ENCODE results near the gene CENATAC. TPM values are rescaled to one million over a fixed set of nuclear protein-coding genes. Genes with fewer than 3 reads are reported as not detected.
A peak's percentile ranks its signal among the peaks of the same experiment; 100 is the strongest.
"Not testable (repeated sequence)": the region's sequence is repeated elsewhere in the genome, so short reads cannot be mapped to it uniquely, and the experiment has no call there.

The CENATAC gene
- total RNA-seq, 1 donor from 2014 or later: 31.6 TPM

DNA sequence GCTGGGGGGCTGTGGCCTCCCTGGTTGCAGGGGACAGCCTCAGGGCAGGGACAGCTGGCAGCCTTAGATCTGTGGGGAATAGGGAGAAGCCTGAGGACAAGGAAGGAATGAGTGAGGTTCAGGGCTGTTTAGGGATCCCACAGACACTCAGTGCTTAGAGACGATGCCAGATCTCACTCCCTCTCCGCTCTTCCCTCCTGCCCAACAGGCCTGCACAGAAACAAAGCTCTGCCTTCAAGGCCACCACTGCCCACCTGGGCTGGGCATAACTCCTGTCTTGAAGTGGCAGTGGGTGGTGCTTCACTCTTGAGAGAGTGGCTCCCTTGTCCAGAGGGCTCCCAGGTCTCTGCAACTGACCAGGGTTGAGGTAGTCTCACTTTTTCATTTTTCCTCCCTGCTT, 13.1 kb upstream of the CENATAC start:
- no peak for DNase-seq (ENCODE audit: extremely low spot score, unreplicated experiment)
- no peaks in the 10 kb centered on the region for H3K36me3 Mint-ChIP-seq (ENCODE audit: unreplicated experiment)
- peaks cover 2% of the 10 kb centered on the region for H3K4me1 Mint-ChIP-seq (ENCODE audit: unreplicated experiment)
- peaks cover under 1% of the 10 kb centered on the region for H3K27me3 Mint-ChIP-seq (ENCODE audit: unreplicated experiment)
- no peaks in the 10 kb centered on the region for H3K9me3 Mint-ChIP-seq (ENCODE audit: unreplicated experiment)
- TF ChIP-seq, protein P1, sequence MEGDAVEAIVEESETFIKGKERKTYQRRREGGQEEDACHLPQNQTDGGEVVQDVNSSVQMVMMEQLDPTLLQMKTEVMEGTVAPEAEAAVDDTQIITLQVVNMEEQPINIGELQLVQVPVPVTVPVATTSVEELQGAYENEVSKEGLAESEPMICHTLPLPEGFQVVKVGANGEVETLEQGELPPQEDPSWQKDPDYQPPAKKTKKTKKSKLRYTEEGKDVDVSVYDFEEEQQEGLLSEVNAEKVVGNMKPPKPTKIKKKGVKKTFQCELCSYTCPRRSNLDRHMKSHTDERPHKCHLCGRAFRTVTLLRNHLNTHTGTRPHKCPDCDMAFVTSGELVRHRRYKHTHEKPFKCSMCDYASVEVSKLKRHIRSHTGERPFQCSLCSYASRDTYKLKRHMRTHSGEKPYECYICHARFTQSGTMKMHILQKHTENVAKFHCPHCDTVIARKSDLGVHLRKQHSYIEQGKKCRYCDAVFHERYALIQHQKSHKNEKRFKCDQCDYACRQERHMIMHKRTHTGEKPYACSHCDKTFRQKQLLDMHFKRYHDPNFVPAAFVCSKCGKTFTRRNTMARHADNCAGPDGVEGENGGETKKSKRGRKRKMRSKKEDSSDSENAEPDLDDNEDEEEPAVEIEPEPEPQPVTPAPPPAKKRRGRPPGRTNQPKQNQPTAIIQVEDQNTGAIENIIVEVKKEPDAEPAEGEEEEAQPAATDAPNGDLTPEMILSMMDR (IDR thresholded peaks at IDR 0.05): no peak
- H3K27ac Mint-ChIP-seq (ENCODE audit: unreplicated experiment): no peak overlapping the region
- no peak overlapping the region for H3K4me3 Mint-ChIP-seq (ENCODE audit: unreplicated experiment)

DNA sequence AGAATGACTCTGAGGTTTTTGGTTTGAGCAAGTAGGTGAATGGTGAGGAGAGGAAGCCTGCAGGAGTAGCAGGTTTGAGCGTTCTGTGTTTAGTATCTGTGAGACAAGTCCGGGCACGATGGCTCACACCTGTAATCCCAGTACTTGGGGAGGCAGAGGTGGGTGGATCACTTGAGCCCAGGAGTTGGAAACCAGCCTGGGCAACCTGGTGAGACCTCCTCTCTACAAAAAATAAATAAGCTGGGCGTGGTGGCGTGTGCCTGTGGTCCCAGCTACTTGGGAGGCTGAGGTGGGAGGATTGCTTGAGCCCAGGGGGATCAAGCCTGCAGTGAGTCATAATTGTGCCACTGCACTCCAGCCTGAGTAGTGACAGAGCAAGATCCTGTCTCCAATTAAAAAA, 9.7 kb upstream of the CENATAC start:
- no peak for DNase-seq (ENCODE audit: extremely low spot score, unreplicated experiment)
- Mint-ChIP-seq H3K4me3 (ENCODE audit: unreplicated experiment) (no peak overlapping the region), H3K27me3 (ENCODE audit: unreplicated experiment) (no peaks in the 10 kb centered on the region), H3K9me3 (ENCODE audit: unreplicated experiment) (no peaks in the 10 kb centered on the region), H3K4me1 (ENCODE audit: unreplicated experiment) (peaks cover 2% of the 10 kb centered on the region), H3K27ac (ENCODE audit: unreplicated experiment) (no peak overlapping the region), H3K36me3 (ENCODE audit: unreplicated experiment) (no peaks in the 10 kb centered on the region)
- TF ChIP-seq, protein P1 (IDR thresholded peaks at IDR 0.05): no peak

DNA sequence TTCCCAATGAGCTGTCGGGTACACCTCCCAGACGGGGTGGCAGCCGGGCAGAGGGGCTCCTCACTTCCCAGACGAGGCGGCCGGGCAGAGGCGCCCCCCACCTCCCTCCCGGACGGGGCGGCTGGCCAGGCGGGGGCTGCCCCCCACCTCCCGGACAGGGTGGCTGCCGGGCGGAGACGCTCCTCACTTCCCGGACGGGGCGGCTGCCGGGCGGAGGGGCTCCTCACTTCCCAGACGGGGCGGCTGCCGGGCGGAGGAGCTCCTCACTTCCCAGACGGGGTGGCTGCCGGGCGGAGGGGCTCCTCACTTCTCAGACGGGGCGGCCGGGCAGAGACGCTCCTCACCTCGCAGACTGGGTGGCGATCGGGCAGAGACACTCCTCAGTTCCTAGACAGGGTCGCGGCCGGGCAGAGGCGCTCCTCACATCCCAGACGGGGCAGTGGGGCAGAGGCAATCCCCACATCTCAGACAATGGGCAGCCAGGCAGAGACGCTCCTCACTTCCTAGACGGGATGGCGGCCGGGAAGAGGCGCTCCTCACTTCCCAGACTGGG, 6.4 kb upstream of the CENATAC start:
- H3K36me3 Mint-ChIP-seq (ENCODE audit: unreplicated experiment); H3K27ac Mint-ChIP-seq (ENCODE audit: unreplicated experiment); H3K4me3 Mint-ChIP-seq (ENCODE audit: unreplicated experiment); H3K4me1 Mint-ChIP-seq (ENCODE audit: unreplicated experiment); H3K9me3 Mint-ChIP-seq (ENCODE audit: unreplicated experiment); H3K27me3 Mint-ChIP-seq (ENCODE audit: unreplicated experiment); DNase-seq (ENCODE audit: extremely low spot score, unreplicated experiment): not testable (repeated sequence)

DNA sequence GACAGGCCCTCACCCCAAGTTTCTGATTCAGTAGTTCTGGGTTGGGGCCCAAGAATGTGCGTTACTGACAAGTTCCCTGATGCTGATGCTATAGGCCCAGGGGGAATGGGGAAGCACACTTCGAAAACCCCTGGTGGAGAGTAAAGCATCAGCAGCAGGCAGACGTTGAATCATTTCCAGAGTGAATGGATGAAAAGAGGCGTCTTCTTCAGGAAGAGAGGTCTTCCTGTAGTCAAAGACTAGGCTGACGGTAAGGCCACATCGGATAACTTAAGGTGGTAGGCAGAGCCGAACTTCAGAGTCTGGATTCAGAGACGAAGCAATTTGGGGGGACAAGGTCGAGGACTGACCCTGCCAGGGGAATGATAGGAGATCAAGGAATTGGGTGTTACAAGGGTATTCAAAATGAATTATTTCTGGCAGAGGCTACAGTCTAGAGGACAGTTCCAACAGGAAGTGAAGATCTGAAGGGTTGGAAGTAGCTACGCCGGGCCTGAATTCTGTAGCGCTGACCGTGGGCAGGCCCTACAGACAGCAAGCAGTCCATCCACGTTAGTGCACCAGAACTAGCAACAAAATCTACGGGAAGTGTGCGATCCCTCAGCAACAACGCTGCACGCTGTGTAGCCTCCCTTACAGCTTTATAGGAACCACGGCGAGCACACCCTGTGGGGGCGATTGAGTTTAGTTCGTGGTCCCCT, 862 bp upstream of the CENATAC start:
- Mint-ChIP-seq H3K36me3 (ENCODE audit: unreplicated experiment) (peaks cover 10% of the 10 kb centered on the region), H3K4me1 (ENCODE audit: unreplicated experiment) (peaks cover 28% of the 10 kb centered on the region), H3K27ac (ENCODE audit: unreplicated experiment) (peak overlapping the region; percentile 92), H3K4me3 (ENCODE audit: unreplicated experiment) (peak overlapping the region; percentile 95), H3K27me3 (ENCODE audit: unreplicated experiment) (no peaks in the 10 kb centered on the region), H3K9me3 (ENCODE audit: unreplicated experiment) (no peaks in the 10 kb centered on the region)
- TF ChIP-seq, protein P1 (IDR thresholded peaks at IDR 0.05): peak; percentile 15
- DNase-seq (ENCODE audit: extremely low spot score, unreplicated experiment): no peak

DNA sequence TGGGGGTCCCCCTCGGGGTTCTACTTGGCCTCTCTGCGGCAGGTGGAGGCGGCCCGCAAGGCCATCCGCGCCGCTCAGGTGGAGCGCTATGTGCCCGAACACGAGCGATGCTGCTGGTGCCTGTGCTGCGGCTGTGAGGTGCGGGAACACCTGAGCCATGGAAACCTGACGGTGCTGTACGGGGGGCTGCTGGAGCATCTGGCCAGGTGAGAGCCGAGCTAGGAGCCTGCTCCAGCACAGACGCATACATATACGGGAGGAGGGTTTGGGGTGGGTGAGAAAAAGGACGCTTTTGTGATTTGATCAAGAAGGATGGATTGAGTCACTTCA, 415 bp downstream of the CENATAC start:
- Mint-ChIP-seq H3K9me3 (ENCODE audit: unreplicated experiment) (no peaks in the 10 kb centered on the region), H3K27me3 (ENCODE audit: unreplicated experiment) (no peaks in the 10 kb centered on the region)
- TF ChIP-seq, protein P1 (IDR thresholded peaks at IDR 0.05): no peak

More for the DNA sequence above, 415 bp downstream of the CENATAC start:
- H3K36me3 Mint-ChIP-seq (ENCODE audit: unreplicated experiment): peaks cover 17% of the 10 kb centered on the region
- DNase-seq (ENCODE audit: extremely low spot score, unreplicated experiment): no peak
- H3K27ac Mint-ChIP-seq (ENCODE audit: unreplicated experiment): peak overlapping the region; percentile 92
- H3K4me1 Mint-ChIP-seq (ENCODE audit: unreplicated experiment): peaks cover 28% of the 10 kb centered on the region
- H3K4me3 Mint-ChIP-seq (ENCODE audit: unreplicated experiment): peak overlapping the region; percentile 95

Data from osteocyte (in vitro differentiated cells).